ENCODE data around the gene RBM39. TPM values are rescaled to one million over a fixed set of nuclear protein-coding genes. Genes with fewer than 3 reads are reported as not detected.

RBM39 gene
- total and polyA plus RNA-seq, 2 of the 13 experiments (the other 11 are each of a cell fraction or from before 2014, with no cell fraction given): 788 to 920 TPM

DNA sequence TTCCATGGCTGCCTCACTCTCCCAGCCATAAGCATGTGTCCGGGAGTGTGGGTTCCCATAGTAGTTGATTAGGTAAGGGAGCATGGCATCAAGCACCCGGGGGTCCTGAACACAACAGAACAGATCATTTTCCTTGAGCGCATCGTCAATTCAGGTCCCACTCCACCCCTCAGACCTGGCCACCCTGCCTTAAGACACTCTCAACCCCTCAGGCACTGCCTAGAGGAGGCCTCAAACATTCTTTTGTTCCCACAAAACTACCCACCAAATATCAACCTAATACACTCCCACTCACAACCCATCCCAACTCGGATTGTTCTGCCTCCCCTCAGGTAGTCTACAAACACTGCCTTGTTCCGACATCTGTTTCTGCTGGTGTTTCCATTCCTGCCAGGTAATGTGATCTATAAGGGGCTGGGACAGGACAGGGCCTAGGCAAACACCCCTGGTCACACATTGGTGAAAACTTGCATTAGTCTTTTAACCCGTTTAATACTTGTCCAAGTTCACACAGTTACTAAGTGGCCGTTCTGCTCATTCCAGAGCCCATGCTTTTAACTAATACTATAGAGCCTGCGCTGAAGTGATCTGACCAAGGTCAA is 44.3 kb downstream of the RBM39 start (continued):
- no peak for TF ChIP-seq ZNF318 (CRISPR knock-in tag; IDR thresholded peaks at IDR 0.05)
- peak; percentile 16; the same call in 1 of the 2 replicates for TF ChIP-seq FOXA3 (CRISPR knock-in tag; IDR thresholded peaks at IDR 0.05)
- TF ChIP-seq FOXK2 (IDR thresholded peaks at IDR 0.05): no peak
- TF ChIP-seq, protein P1, sequence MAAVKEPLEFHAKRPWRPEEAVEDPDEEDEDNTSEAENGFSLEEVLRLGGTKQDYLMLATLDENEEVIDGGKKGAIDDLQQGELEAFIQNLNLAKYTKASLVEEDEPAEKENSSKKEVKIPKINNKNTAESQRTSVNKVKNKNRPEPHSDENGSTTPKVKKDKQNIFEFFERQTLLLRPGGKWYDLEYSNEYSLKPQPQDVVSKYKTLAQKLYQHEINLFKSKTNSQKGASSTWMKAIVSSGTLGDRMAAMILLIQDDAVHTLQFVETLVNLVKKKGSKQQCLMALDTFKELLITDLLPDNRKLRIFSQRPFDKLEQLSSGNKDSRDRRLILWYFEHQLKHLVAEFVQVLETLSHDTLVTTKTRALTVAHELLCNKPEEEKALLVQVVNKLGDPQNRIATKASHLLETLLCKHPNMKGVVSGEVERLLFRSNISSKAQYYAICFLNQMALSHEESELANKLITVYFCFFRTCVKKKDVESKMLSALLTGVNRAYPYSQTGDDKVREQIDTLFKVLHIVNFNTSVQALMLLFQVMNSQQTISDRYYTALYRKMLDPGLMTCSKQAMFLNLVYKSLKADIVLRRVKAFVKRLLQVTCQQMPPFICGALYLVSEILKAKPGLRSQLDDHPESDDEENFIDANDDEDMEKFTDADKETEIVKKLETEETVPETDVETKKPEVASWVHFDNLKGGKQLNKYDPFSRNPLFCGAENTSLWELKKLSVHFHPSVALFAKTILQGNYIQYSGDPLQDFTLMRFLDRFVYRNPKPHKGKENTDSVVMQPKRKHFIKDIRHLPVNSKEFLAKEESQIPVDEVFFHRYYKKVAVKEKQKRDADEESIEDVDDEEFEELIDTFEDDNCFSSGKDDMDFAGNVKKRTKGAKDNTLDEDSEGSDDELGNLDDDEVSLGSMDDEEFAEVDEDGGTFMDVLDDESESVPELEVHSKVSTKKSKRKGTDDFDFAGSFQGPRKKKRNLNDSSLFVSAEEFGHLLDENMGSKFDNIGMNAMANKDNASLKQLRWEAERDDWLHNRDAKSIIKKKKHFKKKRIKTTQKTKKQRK (IDR thresholded peaks at IDR 0.05; ENCODE audit: low read length): no peak
- TF ChIP-seq, protein P2, sequence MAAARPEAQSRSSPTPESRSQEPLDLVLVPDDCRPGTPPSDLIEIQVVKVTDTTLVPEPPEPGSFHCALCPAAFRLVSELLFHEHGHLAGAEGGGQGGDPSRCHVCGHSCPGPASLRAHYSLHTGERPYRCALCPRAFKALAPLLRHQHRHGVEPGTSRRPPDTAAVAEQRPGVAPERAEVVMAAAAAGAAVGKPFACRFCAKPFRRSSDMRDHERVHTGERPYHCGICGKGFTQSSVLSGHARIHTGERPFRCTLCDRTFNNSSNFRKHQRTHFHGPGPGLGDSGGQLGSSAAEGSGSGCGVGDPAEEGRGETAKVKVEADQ (CRISPR knock-in tag; IDR thresholded peaks at IDR 0.05; ENCODE audit: borderline replicate concordance): 0 out of 2 replicates have a peak, but pooled peaks have one; percentile 14
- TF ChIP-seq SIX4 (CRISPR knock-in tag; IDR thresholded peaks at IDR 0.05): peak; percentile 68; the same call in 1 of the 2 replicates
- TF ChIP-seq GABPA (IDR thresholded peaks at IDR 0.05; ENCODE audit: low read depth, low read length): no peak
- peak; percentile 29; the same call in 1 of the 2 replicates for TF ChIP-seq GABPA (CRISPR knock-in tag; IDR thresholded peaks at IDR 0.05; ENCODE audit: low read depth)
- TF ChIP-seq PBX3 (CRISPR knock-in tag; IDR thresholded peaks at IDR 0.05; ENCODE audit: borderline replicate concordance): no peak
- TF ChIP-seq BRD4 (CRISPR knock-in tag; IDR thresholded peaks at IDR 0.05): no peak
- no peak for TF ChIP-seq SNAPC2 (CRISPR knock-in tag; IDR thresholded peaks at IDR 0.05)
- TF ChIP-seq TFDP1 (CRISPR knock-in tag; IDR thresholded peaks at IDR 0.05; ENCODE audit: borderline replicate concordance): no peak
- TF ChIP-seq LBX2 (CRISPR knock-in tag; IDR thresholded peaks at IDR 0.05; ENCODE audit: borderline replicate concordance): peak; percentile 66; the same call in 1 of the 2 replicates
- TF ChIP-seq ZNF569 (CRISPR knock-in tag; IDR thresholded peaks at IDR 0.05; ENCODE audit: borderline replicate concordance): no peak
